HCT116 (cell line): ENCODE measurements around the gene PDE10A. TPM values are rescaled to one million over a fixed set of nuclear protein-coding genes. Genes with fewer than 3 reads are reported as not detected.

Experiments
- ATAC-seq: fragments of 200-7000 bp; cut with Tn5 transposase; 2 replicates; pipeline ENCODE4 v1.9.1; 2020; ENCODE audit warnings: mild to moderate bottlenecking, moderate library complexity
- BruUV-seq: library from RNA; stranded (reverse); fragments of 400-500 nt; replicated peaks from 2 replicates; lab custom pipeline; 2021; lab: Mats Ljungman, UMichigan
- CTCF ChIA-PET: fragments of 300-600 bp; sonication (Branson Sonifier 250); formaldehyde crosslinking; loops from one replicate; lab custom pipeline; 2021; ENCODE audit warnings: antibody characterized with exemption; lab: Charles Lee
- POLR2A ChIA-PET: fragments of 300-600, 350-600 bp; sonication (Branson Sonifier 250); formaldehyde crosslinking; loops from one replicate; lab custom pipeline; 2021; ENCODE audit warnings: antibody characterized with exemption; lab: Charles Lee
- RAD21 ChIA-PET, 2 experiments: fragments of 300-600 bp; sonication (Branson Sonifier 250); formaldehyde crosslinking; loops; one replicate each; lab custom pipeline; 2023; ENCODE audit warnings: low total read pairs in 2 of 2; ENCODE audit not compliant: uncharacterized antibody in 2 of 2, unreplicated experiment in 2 of 2, low non-redundant PET in 1 of 2; lab: Charles Lee
- DNase-seq: peaks from one replicate; pipeline ENCODE4 v3.0.0-alpha.2; 2010; ENCODE audit warnings: low read depth, low spot score
- H2AFZ ChIP-seq: fragments of 200-600 bp; shearing (Covaris generic), sonication (generic); 2 replicates; pipeline ENCODE4 v1.6.1; 2017; ENCODE audit warnings: low read depth, mixed run types, mixed read lengths, antibody characterized with exemption, low read length; ENCODE audit not compliant: poor library complexity, severe bottlenecking
- H3K27ac ChIP-seq: 2 replicates; pipeline ENCODE4 v1.5.1; 2012; ENCODE audit warnings: low read depth, low read length
- H3K27me3 ChIP-seq: fragments of 200-600 bp; sonication (generic); 2 replicates; pipeline ENCODE4 v1.6.1; 2016; ENCODE audit warnings: mixed run types, low read length, mixed read lengths; ENCODE audit not compliant: insufficient read depth
- H3K36me3 ChIP-seq, 2 experiments: fragments of 200-500 bp in 1 of 2; fragments of 200-600 bp in 1 of 2; sonication (Bioruptor generic) in 1 of 2; sonication (generic) in 1 of 2; 2 replicates each; pipeline versions ENCODE4 v1.5.1 to v1.6.1; 2014 to 2016; ENCODE audit warnings: low read length in 2 of 2, inconsistent platforms in 1 of 2, mixed read lengths in 1 of 2, mixed run types in 1 of 2; ENCODE audit not compliant: insufficient read depth in 2 of 2, control insufficient read depth in 1 of 2
- H3K4me1 ChIP-seq, 2 experiments: fragments of 200-600 bp in 1 of 2; sonication (generic) in 1 of 2; 2 replicates each; pipeline versions ENCODE4 v1.5.1 to v1.6.1; 2012 to 2017; ENCODE audit warnings: low read length in 2 of 2, inconsistent platforms in 1 of 2, mild to moderate bottlenecking in 1 of 2, mixed read lengths in 1 of 2, mixed run types in 1 of 2, moderate library complexity in 1 of 2; ENCODE audit not compliant: insufficient read depth in 2 of 2, control insufficient read depth in 1 of 2
- H3K4me2 ChIP-seq: fragments of 200-600 bp; sonication (generic); 2 replicates; pipeline ENCODE4 v1.6.1; 2017; ENCODE audit warnings: mixed run types, low read length, mixed read lengths
- H3K4me3 ChIP-seq, 2 experiments: fragments of 200-600 bp in 1 of 2; sonication (generic) in 1 of 2; replicated peaks in 1 of 2; 2 replicates each; pipeline ENCODE4 v1.5.1; 2011 to 2016; ENCODE audit warnings: low read length in 2 of 2, control low read depth in 1 of 2, low read depth in 1 of 2, mild to moderate bottlenecking in 1 of 2, mixed read lengths in 1 of 2, mixed run types in 1 of 2
- H3K79me2 ChIP-seq: fragments of 200-600 bp; sonication (generic); 2 replicates; pipeline ENCODE4 v1.6.1; 2017; ENCODE audit warnings: mild to moderate bottlenecking, mixed run types, low read length, moderate library complexity, mixed read lengths; ENCODE audit not compliant: insufficient read depth
- H3K9ac ChIP-seq: fragments of 200-600 bp; sonication (generic); 2 replicates; pipeline ENCODE4 v1.6.1; 2016; ENCODE audit warnings: low read length, mixed read lengths
- H3K9me2 ChIP-seq: fragments of 200-600 bp; sonication (generic), shearing (Covaris generic); 2 replicates; pipeline ENCODE4 v1.6.1; 2017; ENCODE audit warnings: mixed run types, mild to moderate bottlenecking, moderate library complexity; ENCODE audit not compliant: insufficient read depth
- H3K9me3 ChIP-seq, 2 experiments: fragments of 200-500 bp in 1 of 2; fragments of 200-600 bp in 1 of 2; sonication (Bioruptor generic) in 1 of 2; sonication (generic) in 1 of 2; 2 replicates each; pipeline ENCODE4 v1.6.1; 2014 to 2017; ENCODE audit warnings: low read length in 2 of 2, mixed read lengths in 2 of 2, inconsistent platforms in 1 of 2, low read depth in 1 of 2, mild to moderate bottlenecking in 1 of 2, mixed run types in 1 of 2, moderate library complexity in 1 of 2; ENCODE audit not compliant: control insufficient read depth in 1 of 2, insufficient read depth in 1 of 2
- H4K20me1 ChIP-seq: fragments of 200-600 bp; sonication (generic), shearing (Covaris generic); 2 replicates; pipeline ENCODE4 v1.6.1; 2017; ENCODE audit warnings: mixed run types, mild to moderate bottlenecking, moderate library complexity; ENCODE audit not compliant: insufficient read depth
- CBX3 ChIP-seq: IDR thresholded peaks from 2 replicates; pipeline ENCODE4 v1.6.1; 2012; ENCODE audit warnings: low read depth
- CEBPB ChIP-seq: IDR thresholded peaks from 2 replicates; pipeline ENCODE4 v1.6.1; 2012; ENCODE audit warnings: low read depth
- EZH2 ChIP-seq: fragments of 200-600 bp; sonication (generic); IDR thresholded peaks from 2 replicates; pipeline ENCODE4 v1.6.1; 2017; ENCODE audit warnings: antibody characterized with exemption, mixed run types
- FOSL1 ChIP-seq: IDR thresholded peaks from 2 replicates; pipeline ENCODE4 v1.6.1; 2012; ENCODE audit warnings: low read depth
- JUND ChIP-seq: IDR thresholded peaks from 2 replicates; pipeline ENCODE4 v1.6.1; 2012
- POLR2A ChIP-seq: IDR thresholded peaks from 2 replicates; pipeline ENCODE4 v1.7.0; 2011; ENCODE audit warnings: borderline replicate concordance; ENCODE audit not compliant: insufficient read depth, insufficient read length; ENCODE audit errors: extremely low read depth
- POLR2AphosphoS5 ChIP-seq: IDR thresholded peaks from 2 replicates; pipeline ENCODE4 v1.6.1; 2011; ENCODE audit warnings: mild to moderate bottlenecking, low read depth, low read length, moderate library complexity
- SIN3A ChIP-seq: IDR thresholded peaks from 2 replicates; pipeline ENCODE4 v1.6.1; 2012; ENCODE audit warnings: low read depth
- SP1 ChIP-seq: IDR thresholded peaks from 2 replicates; pipeline ENCODE4 v1.6.1; 2012; ENCODE audit warnings: low read depth
- SRF ChIP-seq: IDR thresholded peaks from 2 replicates; pipeline ENCODE4 v1.6.1; 2012; ENCODE audit warnings: low read depth
- TCF7L2 ChIP-seq: IDR thresholded peaks from 2 replicates; pipeline ENCODE4 v1.7.0; 2011; ENCODE audit warnings: borderline replicate concordance, inconsistent platforms; ENCODE audit not compliant: insufficient read depth, insufficient read length; ENCODE audit errors: extremely low read depth
- YY1 ChIP-seq: IDR thresholded peaks from 2 replicates; pipeline ENCODE4 v1.6.1; 2011; ENCODE audit warnings: low read length, low read depth, moderate library complexity, mild to moderate bottlenecking; ENCODE audit not compliant: insufficient replicate concordance; ENCODE audit errors: extremely low read depth
- ZFX ChIP-seq: fragments of 450-650 bp; IDR thresholded peaks from 2 replicates; pipeline ENCODE4 v1.6.1; 2017
- ZNF274 ChIP-seq: fragments of 200-500 bp; sonication (Bioruptor generic); IDR thresholded peaks from 2 replicates; pipeline ENCODE4 v1.6.1; 2014; ENCODE audit warnings: mild to moderate bottlenecking, low read depth, low read length, inconsistent platforms
- intact Hi-C: fragments of 100-400 bp; cut with micrococcal nuclease; formaldehyde crosslinking; loops from 2 replicates; pipeline ENCODE4 v1.10.0; 2022
- total RNA-seq: library from RNA; stranded (reverse); gene quantifications from one replicate; pipeline ENCODE4 v1.2.1, GENCODE V29; 2021; ENCODE audit not compliant: unreplicated experiment
- TF ChIP-seq, protein P1 (sequence below): IDR thresholded peaks from 2 replicates; pipeline ENCODE4 v1.6.1; 2011; ENCODE audit warnings: mild to moderate bottlenecking, low read length, moderate library complexity; ENCODE audit not compliant: insufficient replicate concordance; ENCODE audit errors: extremely low read depth
- TF ChIP-seq, protein P2 (sequence below), 3 experiments: fragments of 200-600 bp in 1 of 3; sonication (generic) in 1 of 3; IDR thresholded peaks in 2 of 3; conservative IDR thresholded peaks in 1 of 3; 2 replicates each; pipeline ENCODE4 v1.5.1; 2012 to 2017; ENCODE audit warnings: low read depth in 2 of 3, low read length in 2 of 3, antibody characterized with exemption in 1 of 3, borderline replicate concordance in 1 of 3, control low read depth in 1 of 3, mild to moderate bottlenecking in 1 of 3, mixed read lengths in 1 of 3, mixed run types in 1 of 3, moderate library complexity in 1 of 3; ENCODE audit not compliant: insufficient read depth in 1 of 3
- TF ChIP-seq, protein P3 (sequence below): IDR thresholded peaks from 2 replicates; pipeline ENCODE4 v1.6.1; 2012
- TF ChIP-seq, protein P4 (sequence below): IDR thresholded peaks from 2 replicates; pipeline ENCODE4 v1.6.1; 2012; ENCODE audit warnings: low read depth
- TF ChIP-seq, protein P5 (sequence below): IDR thresholded peaks from 2 replicates; pipeline ENCODE4 v1.6.1; 2012

Gene PDE10A
- total RNA-seq, 1 experiment from 2014 or later: 0.37 TPM

DNA sequence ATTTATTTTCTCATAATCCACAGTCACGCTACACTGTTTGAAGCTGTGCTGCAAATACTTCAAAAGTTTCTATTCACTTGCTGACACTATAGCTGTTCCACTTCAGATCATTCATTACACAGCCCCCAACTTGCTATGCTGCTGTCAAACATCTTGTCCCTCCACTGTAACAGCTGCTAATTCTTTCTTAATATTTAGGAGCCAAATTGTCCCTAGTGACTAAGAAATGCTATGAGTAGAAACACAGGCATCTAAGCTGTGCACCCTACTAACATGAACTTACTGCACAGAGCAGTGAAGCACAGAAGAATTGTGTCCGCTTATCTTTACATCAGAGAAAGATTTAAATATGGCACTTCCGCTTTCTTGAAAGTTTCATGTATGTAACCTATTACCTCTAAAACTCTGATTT is 91.3 kb downstream of the PDE10A start:
- no peak overlapping the region for H2AFZ ChIP-seq
- H3K9me2 ChIP-seq: no peaks in the 10 kb centered on the region
- TF ChIP-seq FOSL1 (no peak), TCF7L2 (no peak), EZH2 (no peak), CEBPB (no peak), POLR2A (no peak), ZNF274 (no peak), YY1 (no peak), CBX3 (no peak), SP1 (no peak), ZFX (no peak), SIN3A (no peak), SRF (no peak), JUND (no peak), POLR2AphosphoS5 (no peak)
- TF ChIP-seq, protein P1, sequence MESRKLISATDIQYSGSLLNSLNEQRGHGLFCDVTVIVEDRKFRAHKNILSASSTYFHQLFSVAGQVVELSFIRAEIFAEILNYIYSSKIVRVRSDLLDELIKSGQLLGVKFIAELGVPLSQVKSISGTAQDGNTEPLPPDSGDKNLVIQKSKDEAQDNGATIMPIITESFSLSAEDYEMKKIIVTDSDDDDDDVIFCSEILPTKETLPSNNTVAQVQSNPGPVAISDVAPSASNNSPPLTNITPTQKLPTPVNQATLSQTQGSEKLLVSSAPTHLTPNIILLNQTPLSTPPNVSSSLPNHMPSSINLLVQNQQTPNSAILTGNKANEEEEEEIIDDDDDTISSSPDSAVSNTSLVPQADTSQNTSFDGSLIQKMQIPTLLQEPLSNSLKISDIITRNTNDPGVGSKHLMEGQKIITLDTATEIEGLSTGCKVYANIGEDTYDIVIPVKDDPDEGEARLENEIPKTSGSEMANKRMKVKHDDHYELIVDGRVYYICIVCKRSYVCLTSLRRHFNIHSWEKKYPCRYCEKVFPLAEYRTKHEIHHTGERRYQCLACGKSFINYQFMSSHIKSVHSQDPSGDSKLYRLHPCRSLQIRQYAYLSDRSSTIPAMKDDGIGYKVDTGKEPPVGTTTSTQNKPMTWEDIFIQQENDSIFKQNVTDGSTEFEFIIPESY: no peak
- TF ChIP-seq, protein P2, sequence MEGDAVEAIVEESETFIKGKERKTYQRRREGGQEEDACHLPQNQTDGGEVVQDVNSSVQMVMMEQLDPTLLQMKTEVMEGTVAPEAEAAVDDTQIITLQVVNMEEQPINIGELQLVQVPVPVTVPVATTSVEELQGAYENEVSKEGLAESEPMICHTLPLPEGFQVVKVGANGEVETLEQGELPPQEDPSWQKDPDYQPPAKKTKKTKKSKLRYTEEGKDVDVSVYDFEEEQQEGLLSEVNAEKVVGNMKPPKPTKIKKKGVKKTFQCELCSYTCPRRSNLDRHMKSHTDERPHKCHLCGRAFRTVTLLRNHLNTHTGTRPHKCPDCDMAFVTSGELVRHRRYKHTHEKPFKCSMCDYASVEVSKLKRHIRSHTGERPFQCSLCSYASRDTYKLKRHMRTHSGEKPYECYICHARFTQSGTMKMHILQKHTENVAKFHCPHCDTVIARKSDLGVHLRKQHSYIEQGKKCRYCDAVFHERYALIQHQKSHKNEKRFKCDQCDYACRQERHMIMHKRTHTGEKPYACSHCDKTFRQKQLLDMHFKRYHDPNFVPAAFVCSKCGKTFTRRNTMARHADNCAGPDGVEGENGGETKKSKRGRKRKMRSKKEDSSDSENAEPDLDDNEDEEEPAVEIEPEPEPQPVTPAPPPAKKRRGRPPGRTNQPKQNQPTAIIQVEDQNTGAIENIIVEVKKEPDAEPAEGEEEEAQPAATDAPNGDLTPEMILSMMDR (IDR thresholded peaks at IDR 0.05 in 2 of 3, conservative IDR thresholded peaks at IDR 0.05 in 1 of 3; ENCODE audit: borderline replicate concordance in 1 of 3, insufficient read depth in 1 of 3, low read depth in 2 of 3, low read length in 2 of 3): no peak
- TF ChIP-seq, protein P3, sequence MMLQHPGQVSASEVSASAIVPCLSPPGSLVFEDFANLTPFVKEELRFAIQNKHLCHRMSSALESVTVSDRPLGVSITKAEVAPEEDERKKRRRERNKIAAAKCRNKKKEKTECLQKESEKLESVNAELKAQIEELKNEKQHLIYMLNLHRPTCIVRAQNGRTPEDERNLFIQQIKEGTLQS: no peak
- TF ChIP-seq, protein P4, sequence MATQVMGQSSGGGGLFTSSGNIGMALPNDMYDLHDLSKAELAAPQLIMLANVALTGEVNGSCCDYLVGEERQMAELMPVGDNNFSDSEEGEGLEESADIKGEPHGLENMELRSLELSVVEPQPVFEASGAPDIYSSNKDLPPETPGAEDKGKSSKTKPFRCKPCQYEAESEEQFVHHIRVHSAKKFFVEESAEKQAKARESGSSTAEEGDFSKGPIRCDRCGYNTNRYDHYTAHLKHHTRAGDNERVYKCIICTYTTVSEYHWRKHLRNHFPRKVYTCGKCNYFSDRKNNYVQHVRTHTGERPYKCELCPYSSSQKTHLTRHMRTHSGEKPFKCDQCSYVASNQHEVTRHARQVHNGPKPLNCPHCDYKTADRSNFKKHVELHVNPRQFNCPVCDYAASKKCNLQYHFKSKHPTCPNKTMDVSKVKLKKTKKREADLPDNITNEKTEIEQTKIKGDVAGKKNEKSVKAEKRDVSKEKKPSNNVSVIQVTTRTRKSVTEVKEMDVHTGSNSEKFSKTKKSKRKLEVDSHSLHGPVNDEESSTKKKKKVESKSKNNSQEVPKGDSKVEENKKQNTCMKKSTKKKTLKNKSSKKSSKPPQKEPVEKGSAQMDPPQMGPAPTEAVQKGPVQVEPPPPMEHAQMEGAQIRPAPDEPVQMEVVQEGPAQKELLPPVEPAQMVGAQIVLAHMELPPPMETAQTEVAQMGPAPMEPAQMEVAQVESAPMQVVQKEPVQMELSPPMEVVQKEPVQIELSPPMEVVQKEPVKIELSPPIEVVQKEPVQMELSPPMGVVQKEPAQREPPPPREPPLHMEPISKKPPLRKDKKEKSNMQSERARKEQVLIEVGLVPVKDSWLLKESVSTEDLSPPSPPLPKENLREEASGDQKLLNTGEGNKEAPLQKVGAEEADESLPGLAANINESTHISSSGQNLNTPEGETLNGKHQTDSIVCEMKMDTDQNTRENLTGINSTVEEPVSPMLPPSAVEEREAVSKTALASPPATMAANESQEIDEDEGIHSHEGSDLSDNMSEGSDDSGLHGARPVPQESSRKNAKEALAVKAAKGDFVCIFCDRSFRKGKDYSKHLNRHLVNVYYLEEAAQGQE: no peak
- TF ChIP-seq, protein P5, sequence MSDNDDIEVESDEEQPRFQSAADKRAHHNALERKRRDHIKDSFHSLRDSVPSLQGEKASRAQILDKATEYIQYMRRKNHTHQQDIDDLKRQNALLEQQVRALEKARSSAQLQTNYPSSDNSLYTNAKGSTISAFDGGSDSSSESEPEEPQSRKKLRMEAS: no peak
- ChIA-PET CTCF (no interaction called here), POLR2A (no interaction called here), RAD21 (no interaction called here)
- no peak overlapping the region for H3K4me3 ChIP-seq
- no peaks in the 10 kb centered on the region for H3K79me2 ChIP-seq
- no peaks in the 10 kb centered on the region for H4K20me1 ChIP-seq
- no peaks in the 10 kb centered on the region for H3K9me3 ChIP-seq
- no peak overlapping the region for H3K9ac ChIP-seq
- ATAC-seq (no peak), DNase-seq (no peak)
- peaks cover 16 to 30% of the 10 kb centered on the region in 2 experiments for H3K4me1 ChIP-seq
- intact Hi-C loops: no loop called here
- no peaks in the 10 kb centered on the region for H3K36me3 ChIP-seq
- no TSS peak for BruUV-seq
- H3K27me3 ChIP-seq: no peaks in the 10 kb centered on the region
- H3K27ac ChIP-seq: no peak overlapping the region
- H3K4me2 ChIP-seq: no peak overlapping the region
